GM21723 (cell line): ENCODE measurements around the gene PREP.
"Not testable (repeated sequence)": the region's sequence is repeated elsewhere in the genome, so short reads cannot be mapped to it uniquely, and the experiment has no call there.

Experiments used
- ATAC-seq: cut with Tn5 transposase; IDR thresholded peaks from one replicate; pipeline ENCODE4 v1.9.1; 2021; ENCODE audit warnings: mild to moderate bottlenecking, moderate library complexity; ENCODE audit not compliant: unreplicated experiment

Gene PREP

DNA sequence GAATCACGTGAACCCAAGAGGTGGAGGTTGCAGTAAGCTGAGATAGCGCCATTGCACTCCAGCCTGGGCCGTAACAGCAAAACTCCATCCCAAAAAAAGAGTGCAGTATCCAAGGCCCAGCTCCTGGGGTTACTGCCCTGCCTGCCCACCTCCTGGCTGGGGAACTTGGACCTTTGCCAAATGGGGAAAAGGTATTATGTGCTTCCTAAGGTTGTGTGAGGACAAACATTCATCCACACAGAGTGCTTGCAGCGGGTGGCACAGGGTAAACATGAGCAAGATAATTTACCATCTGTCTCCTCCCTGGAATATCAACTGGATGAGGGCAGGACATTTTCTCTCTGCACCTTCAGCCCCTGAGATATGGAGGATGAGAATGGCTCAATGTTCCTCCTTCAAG, 128.2 kb downstream of the PREP start:
- no peak for ATAC-seq

DNA sequence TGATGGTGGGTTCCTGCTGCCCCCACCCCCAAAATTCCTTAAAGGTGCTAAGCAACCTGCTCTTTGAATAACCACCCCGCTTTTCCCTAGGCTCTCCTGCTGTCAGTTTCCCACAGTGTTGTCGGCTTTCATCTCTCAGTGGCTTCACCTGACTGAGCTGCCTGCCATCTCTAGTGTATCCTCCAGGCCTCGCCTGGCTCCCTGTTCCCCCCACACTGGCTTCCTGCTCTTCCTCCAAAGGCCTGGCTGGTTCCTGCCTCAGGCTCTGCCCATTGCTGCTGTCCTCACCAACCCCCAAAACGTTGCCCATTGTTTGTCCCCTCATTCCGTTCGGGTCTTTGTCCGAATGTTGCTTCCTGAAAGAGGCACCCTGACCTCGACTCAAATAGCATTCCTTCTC, 129.3 kb downstream of the PREP start:
- ATAC-seq, result no peak

- ATAC-seq, result no peak
Measured at GRCh38 chr6:105272786-105273185, 130.1 kb downstream of the PREP start.

- ATAC-seq, result no peak
Measured at GRCh38 chr6:105270511-105270910, 132.4 kb downstream of the PREP start.

DNA sequence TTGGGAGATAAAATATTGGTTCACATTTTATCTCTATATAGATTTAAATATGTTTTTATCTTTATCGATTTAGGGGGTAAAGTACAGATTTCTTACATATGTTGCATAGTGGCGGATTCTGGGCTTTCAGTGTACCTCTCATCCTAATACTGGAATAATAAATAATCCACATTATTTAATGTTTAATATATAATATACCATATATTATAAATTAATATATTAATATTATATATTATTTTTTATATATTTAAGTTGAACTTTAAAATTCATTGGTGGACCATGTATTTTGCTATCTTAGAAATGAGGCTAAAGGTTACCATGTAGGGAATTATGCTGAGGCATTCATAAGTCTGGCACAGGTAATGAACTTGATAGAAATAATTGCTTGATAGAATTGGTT, 133.5 kb downstream of the PREP start:
- ATAC-seq, result no peak

DNA sequence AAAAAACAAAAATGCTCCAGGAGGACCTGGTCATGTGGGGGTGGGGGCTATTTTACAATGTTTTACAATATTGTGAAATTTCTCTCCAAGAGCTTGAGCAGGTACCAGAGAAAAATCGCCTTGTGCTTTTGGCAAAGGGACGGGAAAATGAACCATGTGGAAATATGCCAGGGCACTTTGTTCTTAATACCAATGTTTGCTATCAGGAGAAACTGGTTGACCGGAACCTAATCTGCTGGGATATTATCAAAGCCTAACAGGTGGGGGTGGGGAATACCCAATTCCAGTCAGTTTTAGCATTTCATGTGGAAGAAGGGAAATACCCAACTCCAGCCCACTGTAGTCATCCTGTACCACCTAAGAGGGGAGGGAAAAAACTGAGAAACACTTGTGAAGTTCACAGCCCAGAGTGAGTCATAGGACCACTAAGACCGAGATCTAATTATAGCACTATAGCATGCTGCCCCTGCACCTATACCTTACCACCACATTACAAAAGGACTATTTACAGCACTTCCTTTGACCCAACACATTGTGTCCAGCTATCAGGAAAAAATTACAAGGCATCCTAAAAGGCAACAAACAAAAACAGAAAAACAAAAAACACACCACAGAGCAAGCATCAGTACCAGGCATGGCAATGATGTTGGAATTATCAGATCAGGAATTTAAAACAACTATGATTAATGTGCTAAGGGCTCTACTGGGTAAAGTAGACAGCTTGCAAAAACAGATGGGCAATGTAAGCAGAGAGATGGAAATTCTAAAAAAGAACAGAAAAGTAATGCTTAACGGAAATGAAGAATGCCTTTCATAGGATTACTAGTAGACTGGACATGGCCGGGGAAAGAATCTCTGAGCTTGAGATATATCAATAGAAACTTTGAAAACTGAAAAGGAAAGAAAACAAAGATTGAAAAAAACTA, 138.9 kb downstream of the PREP start:
- no peak for ATAC-seq

GRCh38 chr6:105259913-105260889, 142.7 kb downstream of the PREP start:
- ATAC-seq, result no peak

- ATAC-seq, result no peak
Measured at GRCh38 chr6:105258816-105259215, 144.1 kb downstream of the PREP start.

- ATAC-seq, result no peak
Measured at GRCh38 chr6:105257340-105257739, 145.5 kb downstream of the PREP start.

DNA sequence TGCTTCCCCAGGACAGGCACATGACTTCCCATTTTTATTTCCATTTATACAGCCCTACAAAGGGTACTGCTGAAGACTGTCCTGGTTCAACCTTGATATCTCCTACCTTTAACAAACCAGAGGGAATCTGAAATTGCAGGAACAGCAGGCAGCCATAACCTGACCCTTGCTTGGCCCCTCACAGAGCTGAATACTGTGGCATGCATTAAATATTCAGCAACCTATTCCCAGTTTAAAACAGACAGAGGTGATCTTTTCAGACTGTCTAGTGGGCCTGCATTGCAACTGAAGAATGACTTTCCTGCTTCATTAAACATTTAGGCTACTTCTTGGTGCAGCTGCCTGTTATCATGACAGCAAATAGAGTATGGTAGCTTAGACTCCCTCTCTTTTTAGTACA, 146.3 kb downstream of the PREP start:
- ATAC-seq, result no peak

- no peak for ATAC-seq
Measured at GRCh38 chr6:105253787-105254186, 149.1 kb downstream of the PREP start.

DNA sequence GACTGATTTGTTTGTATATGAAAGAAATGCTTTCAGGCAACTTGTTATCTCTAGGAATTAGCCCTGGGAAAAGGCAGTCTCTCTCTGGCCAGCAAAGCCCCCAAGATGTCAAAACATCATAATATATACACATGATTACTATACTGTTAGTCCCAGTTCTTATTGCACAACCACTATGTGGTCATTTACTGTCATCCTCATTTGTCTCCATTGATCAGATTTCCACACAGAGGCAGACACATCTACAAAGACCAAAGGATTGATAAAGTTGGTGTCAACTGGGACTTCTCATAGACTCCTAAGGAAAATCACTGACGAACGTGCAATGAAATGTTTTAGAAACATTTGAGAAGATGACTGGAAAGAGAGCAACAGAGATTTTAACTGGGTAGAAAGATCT, 151.2 kb downstream of the PREP start:
- no peak for ATAC-seq

DNA sequence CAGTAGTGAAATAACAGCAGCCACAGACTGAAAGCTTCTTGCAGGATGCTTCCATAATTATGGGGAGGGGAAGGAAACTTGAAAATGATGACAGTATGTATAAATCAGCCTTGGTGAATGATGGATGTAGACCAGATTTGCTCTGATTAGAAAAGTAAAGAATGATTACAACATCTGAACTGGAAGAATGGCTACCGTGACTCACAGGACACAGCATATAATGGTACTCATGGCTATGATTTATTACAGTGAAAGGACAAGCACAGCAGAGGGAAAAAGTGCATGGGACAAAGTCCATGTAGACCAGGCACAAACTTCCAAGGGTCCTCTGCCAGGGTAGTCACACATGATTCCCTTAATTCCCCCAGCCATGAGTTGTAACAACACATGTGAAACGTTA, 152.3 kb downstream of the PREP start:
- ATAC-seq, result no peak

DNA sequence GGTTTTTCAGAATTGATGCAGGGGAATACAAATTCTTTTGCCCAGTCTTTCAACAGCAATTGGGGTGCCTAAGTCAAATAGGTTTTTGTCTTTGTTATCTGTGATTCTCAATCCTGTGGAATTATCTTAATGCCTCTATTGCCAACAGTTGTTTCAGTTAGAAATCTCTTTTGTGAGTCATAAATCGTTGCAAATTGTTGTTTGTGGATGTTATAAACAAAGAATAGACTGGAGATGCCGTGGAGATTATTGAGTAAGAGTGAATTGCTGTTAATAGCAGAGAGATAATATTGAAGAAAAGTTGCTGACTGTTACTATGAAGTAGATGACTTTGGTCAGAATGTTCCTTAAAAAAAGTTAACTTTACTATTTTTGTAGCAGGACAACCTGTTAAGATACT, 159.4 kb downstream of the PREP start:
- ATAC-seq, result no peak

GRCh38 chr6:105235155-105235554, 167.7 kb downstream of the PREP start:
- no peak for ATAC-seq

DNA sequence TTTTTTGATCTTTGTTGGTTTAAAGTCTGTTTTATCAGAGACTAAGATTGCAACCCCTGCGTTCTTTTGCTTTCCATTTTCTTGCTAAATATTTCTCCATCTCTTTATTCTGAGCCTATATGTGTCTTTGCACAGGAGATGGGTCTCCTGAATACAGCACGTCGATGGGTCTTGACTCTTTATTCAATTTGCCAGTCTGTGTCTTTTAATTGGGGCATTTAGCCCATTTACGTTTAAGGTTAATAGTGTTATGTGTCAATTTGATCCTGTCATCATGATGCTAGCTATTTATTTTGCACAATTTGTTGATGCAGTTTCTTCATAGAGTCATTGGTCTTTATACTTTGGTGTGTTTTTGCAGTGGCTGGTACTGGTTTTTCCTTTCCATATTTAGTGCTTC, 171.1 kb downstream of the PREP start:
- not testable (repeated sequence) for ATAC-seq
